SK-N-MC (cell line): ENCODE measurements around the gene ABL1.

ENCODE experiments used
- DNase-seq: peaks from one replicate; pipeline ENCODE4 v3.0.0-alpha.2; 2011; ENCODE audit warnings: low read depth, low spot score
- H3K27ac ChIP-seq: fragments of 200-600 bp; sonication (generic); 2 replicates; pipeline ENCODE4 v1.5.1; 2016; ENCODE audit warnings: mixed run types
- H3K36me3 ChIP-seq: fragments of 200-600 bp; sonication (generic); 2 replicates; pipeline ENCODE4 v1.6.1; 2017; ENCODE audit warnings: antibody characterized with exemption, low read length, mixed read lengths; ENCODE audit not compliant: insufficient read depth
- H3K4me3 ChIP-seq: fragments of 200-600 bp; sonication (generic); 2 replicates; pipeline ENCODE4 v1.5.1; 2016
- H3K9ac ChIP-seq: fragments of 200-600 bp; sonication (generic); 2 replicates; pipeline ENCODE4 v1.8.0; 2017; ENCODE audit warnings: mixed run types, mixed read lengths; ENCODE audit not compliant: insufficient read length
- H3K9me3 ChIP-seq: fragments of 200-600 bp; sonication (generic); 2 replicates; pipeline ENCODE4 v1.6.1; 2017; ENCODE audit warnings: low read depth, mild to moderate bottlenecking, antibody characterized with exemption, low read length, moderate library complexity, mixed read lengths
- EZH2 ChIP-seq: fragments of 200-600 bp; sonication (generic); IDR thresholded peaks from one replicate; pipeline ENCODE4 v1.6.1; 2017; ENCODE audit warnings: antibody characterized with exemption
- FOXP2 ChIP-seq: optimal IDR thresholded peaks from 2 replicates; pipeline ENCODE3; 2011; ENCODE audit warnings: mild to moderate bottlenecking, moderate library complexity; ENCODE audit not compliant: insufficient read depth; ENCODE audit errors: extremely low read length, control extremely low read depth
- POLR2AphosphoS5 ChIP-seq: IDR thresholded peaks from 2 replicates; pipeline ENCODE4 v1.6.1; 2012; ENCODE audit warnings: mild to moderate bottlenecking, low read depth, low read length, borderline replicate concordance

ABL1 gene

DNA sequence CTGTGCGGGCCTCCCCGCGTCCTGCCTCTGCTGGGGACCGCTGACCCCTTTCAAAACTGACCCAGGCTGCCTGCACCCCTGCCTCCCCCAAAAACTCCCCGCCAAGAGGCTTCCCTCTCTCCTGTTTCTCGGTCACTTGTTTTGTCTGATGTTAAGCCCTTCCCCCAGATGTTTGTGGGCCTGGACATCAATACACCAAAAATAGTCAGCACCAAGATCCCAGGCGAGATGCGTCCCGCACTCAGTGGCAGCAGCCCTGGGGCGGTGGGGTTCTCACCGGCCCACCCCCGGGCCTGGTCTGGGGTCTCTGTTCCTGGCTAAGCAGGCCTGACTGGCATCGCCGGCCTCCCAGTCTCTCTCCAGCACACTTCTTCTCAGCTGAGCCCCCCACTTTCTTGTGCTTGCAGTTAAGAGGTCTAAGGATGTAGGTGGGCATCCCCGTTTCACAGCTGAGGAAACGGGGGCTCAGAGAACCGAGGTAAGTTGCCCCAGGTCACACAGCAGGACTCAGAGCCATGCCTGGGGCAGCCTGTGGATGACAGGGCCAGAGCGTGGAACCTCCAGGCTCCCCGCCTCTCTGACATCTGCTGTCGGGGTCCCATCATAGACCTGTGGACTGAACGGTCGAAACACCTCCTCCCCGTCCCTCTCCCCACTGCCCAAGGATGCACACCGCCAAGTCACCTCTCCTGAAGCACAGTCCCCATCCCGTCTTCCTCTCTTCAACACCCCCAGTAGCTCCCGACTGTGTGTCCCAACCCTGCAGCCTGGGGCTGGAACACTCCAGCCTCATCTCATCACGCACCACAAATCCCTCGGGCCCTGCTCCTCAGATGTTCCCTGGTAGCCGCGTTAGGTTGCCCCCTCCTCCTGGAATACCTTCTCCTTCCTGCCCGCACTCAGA lies 87.2 kb downstream of the ABL1 start:
- Histone ChIP-seq H3K4me3 (no peak overlapping the region), H3K36me3 (no peaks in the 10 kb centered on the region), H3K9me3 (no peaks in the 10 kb centered on the region), H3K9ac (no peak overlapping the region), H3K27ac (no peak overlapping the region)
- TF ChIP-seq POLR2AphosphoS5 (no peak), EZH2 (no peak), FOXP2 (no peak)
- DNase-seq, result no peak

DNA sequence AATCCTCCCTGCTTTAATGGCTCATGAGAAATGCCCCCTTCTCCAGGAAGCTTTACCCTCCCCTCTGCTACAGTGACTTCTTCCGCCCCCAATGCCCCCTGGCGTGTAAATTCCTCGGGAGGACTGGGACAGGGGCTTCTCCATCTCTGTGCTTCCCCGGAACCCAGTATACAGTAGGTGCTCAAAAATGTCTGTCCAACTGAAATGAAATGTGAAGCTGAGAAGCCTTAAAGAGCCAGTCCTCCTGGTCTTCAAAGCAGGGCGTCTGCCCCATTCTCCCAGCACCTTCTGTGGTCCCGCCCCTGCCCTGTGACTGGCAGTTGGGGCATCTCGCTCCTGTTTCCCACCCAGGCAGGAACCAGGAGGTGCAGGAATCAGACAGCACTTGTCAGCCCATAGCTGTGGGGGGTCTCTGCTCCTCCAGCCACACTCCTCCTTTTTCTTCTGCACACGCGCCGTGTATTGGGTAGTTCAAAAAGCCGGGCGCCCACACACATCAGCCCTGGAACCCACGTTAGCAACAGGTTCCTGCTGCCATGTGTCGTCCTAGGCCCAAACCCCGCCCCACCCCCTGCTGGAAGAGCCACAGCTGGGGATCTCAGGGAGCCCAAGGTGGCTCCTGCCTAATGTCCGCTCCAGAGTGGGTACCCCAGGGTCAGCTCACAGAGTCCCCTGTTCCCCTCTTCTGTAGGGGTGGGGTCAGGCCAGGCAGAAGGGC lies 88.0 kb downstream of the ABL1 start:
- H3K9ac ChIP-seq, result no peak overlapping the region

DNA sequence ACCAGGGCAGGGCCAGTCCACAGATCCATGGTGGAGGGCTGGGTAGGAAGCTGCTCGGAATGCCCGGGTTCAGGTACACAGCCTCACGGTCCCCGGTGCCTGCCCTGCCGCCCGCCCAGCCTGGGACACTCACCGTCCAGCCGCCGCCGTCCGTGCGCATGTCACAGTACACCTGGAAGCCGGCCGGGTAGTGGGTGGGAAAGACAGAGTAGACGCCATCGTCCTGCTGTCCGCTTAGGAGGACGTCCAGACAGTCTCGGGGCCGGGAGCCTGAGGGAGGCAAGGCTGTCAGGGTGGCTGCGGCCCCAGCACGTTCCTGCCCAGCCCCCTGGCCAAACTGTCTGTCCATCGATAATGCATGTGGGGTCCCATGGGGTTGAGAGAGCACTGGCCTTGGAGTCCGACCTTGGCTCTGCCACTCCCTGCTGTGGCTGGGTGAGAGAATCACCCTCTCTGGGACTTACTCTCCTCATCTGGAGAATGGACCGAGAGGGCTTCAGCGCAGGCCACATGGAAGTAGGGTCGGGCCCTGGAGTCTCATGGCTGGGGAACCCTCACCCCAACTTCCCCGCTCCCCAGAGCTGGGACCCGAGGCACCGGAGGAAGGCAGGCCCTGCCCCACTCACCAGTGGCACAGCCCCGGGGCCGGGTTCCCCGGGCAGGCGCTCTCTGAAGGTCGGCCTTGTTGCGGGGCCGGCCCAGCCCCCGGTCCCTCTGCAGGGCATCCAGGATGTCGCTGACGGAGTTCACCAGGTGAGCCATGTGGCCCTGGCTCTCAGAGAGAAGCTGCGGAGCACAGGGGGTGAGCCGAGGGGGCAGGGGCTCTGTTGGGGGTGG lies 88.8 kb downstream of the ABL1 start:
- no peak for DNase-seq
- TF ChIP-seq EZH2 (no peak), FOXP2 (no peak), POLR2AphosphoS5 (no peak)
- H3K27ac ChIP-seq, result no peak overlapping the region
- no peaks in the 10 kb centered on the region for H3K36me3 ChIP-seq
- H3K4me3 ChIP-seq, result no peak overlapping the region
- no peaks in the 10 kb centered on the region for H3K9me3 ChIP-seq
- H3K9ac ChIP-seq, result no peak overlapping the region

More for the DNA sequence above, 88.0 kb downstream of the ABL1 start:
- H3K9me3 ChIP-seq, result no peaks in the 10 kb centered on the region
- no peak overlapping the region for H3K4me3 ChIP-seq
- no peak for TF ChIP-seq FOXP2
- no peak for TF ChIP-seq EZH2
- TF ChIP-seq POLR2AphosphoS5, result no peak
- no peak overlapping the region for H3K27ac ChIP-seq
- H3K36me3 ChIP-seq, result no peaks in the 10 kb centered on the region
- no peak for DNase-seq

DNA sequence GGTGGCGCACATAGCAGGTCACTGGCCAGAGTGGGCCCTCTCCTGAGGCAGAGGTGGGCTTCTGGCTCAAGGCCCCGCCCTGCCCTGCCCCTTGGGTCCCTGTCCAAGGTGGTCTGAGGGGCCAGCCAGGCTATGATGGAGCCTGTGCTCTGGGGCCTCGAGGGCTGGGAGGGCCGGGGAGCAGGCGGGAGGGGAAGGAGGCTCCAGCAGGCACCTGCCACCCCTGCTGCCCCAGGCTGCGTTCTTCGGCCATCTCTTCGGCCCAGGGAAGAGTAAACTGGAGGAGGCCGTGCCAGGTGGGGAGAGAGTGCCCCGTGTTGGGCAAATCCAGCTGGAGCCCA lies 89.4 kb downstream of the ABL1 start:
- no peak overlapping the region for H3K9ac ChIP-seq
- H3K4me3 ChIP-seq, result no peak overlapping the region
- TF ChIP-seq EZH2 (no peak), FOXP2 (no peak), POLR2AphosphoS5 (no peak)
- no peaks in the 10 kb centered on the region for H3K36me3 ChIP-seq
- no peak overlapping the region for H3K27ac ChIP-seq
- DNase-seq, result no peak
- H3K9me3 ChIP-seq, result no peaks in the 10 kb centered on the region

DNA sequence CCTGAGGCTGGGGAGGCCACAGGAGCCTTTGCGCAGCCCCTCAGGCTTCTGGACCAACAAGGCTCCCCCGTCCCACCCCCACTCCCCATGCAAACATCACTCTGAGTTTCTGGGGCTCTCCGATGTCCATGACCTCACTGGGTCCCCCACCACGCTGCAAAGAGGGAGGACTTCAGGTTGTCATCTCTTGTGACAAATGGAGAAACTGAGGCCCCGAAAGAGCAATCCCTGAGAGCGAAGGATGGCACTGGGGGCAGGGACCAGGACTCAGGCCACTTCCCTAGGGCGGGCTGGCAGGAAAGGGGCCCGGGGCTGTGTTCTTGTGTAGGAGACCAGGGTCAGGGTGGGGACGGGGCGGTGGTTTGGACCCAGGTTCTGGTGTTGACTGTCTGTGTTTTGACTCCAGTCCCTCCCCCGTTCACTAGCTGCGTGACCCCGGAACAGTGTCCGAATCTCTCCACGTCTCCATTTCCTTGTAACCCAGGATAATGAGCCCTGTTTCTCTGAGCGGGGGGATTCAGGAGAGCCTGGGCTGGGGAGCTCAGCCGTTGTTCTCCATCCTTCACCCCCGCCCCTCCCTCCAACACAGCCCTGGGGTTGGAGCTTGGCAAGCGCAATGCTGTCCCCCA lies 90.1 kb downstream of the ABL1 start:
- no peak overlapping the region for H3K9ac ChIP-seq
- no peak for DNase-seq
- no peaks in the 10 kb centered on the region for H3K36me3 ChIP-seq
- TF ChIP-seq POLR2AphosphoS5 (no peak), EZH2 (no peak), FOXP2 (no peak)
- no peak overlapping the region for H3K27ac ChIP-seq
- H3K4me3 ChIP-seq, result no peak overlapping the region
- no peaks in the 10 kb centered on the region for H3K9me3 ChIP-seq

DNA sequence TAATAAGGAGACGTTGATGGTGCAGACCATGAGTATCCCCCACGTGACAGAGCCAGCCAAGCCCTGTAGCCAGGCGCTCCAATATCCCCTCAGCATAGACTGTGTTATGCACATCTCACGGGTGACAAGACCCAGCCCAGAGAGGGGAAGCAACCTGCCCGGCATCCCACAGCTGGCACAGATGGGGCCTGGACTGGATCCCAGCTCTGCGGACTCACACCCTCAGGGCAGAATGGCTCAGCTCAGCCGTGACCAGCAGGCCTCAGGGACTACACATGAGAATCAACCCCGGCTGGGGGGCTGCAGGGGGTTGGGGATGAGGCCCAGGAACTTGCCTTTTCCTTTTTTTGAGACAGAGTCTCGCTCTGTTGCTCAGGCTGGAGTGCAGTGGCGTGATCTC lies 92.3 kb downstream of the ABL1 start:
- H3K9ac ChIP-seq, result no peak overlapping the region
- H3K36me3 ChIP-seq, result no peaks in the 10 kb centered on the region
- no peak for DNase-seq
- H3K27ac ChIP-seq, result no peak overlapping the region
- no peaks in the 10 kb centered on the region for H3K9me3 ChIP-seq
- H3K4me3 ChIP-seq, result no peak overlapping the region
- no peak for TF ChIP-seq FOXP2

DNA sequence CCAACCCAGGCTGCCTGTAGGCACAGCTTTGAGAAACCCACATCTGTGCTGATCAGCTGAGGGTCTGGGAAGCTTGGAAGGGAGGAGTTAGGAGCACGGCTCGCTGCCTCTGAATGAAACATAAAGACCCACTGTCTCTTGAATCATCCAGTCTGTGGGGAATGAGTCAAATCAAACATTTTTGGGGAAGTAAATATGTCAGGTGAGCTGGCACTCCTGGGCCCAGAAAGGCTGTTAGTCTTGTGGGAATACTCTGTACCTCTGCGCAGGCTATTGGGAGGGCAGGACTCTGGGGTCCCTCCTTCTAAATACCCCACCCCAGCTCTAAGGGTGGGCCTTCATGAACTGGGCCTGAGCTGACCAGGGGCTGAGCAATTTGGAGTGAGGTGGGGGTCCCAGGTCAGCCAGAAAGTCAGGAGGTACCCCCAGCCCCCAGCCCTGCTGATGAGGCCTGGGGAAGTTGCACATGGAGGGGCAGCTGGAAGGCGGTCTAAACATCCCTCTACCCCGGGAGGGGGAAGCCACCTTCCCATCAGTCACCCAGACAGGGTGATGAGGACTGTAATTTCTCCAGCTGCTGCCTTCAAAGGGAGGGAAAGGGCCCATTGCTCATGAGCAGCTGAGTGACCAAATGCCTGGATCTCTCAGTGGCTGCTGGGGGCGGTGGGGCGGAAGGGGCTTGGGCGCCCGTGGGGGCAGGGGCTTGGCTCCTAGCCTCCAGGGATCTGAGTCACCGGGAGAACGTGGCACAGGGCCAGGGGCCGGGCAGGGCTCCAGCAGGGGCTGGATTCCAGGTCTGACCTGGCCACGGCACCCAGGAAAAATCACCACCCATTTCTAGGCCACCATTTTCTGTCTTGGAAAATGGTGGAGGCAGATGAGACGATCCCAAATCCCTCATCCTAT lies 93.2 kb downstream of the ABL1 start:
- Histone ChIP-seq H3K9ac (no peak overlapping the region), H3K9me3 (no peaks in the 10 kb centered on the region), H3K27ac (no peak overlapping the region), H3K36me3 (no peaks in the 10 kb centered on the region), H3K4me3 (no peak overlapping the region)
- no peak for DNase-seq
- TF ChIP-seq FOXP2 (no peak), POLR2AphosphoS5 (no peak), EZH2 (no peak)
